CD14-positive monocyte (primary cell): ENCODE results near the gene ZDHHC14. TPM values are rescaled to one million over a fixed set of nuclear protein-coding genes. Genes with fewer than 3 reads are reported as not detected.

Experiments
- DNase-seq, 3 donors: peaks; one replicate each; pipeline ENCODE4 v3.0.0-alpha.2; 2011 to 2022
- H2AFZ ChIP-seq: 2 replicates; pipeline ENCODE4 v1.6.0; 2012; ENCODE audit warnings: mild to moderate bottlenecking, low read depth, low read length, inconsistent platforms; ENCODE audit not compliant: insufficient read depth, poor library complexity, severe bottlenecking
- H3K27ac ChIP-seq, 2 donors: 1 replicate in 1 of 2; 2 replicates in 1 of 2; pipeline ENCODE4 v1.5.1; 2012 to 2013; ENCODE audit warnings: low read length in 2 of 2, control low read depth in 1 of 2, inconsistent platforms in 1 of 2, low read depth in 1 of 2, mild to moderate bottlenecking in 1 of 2
- H3K27me3 ChIP-seq, 2 donors: one replicate each; pipeline versions ENCODE4 v1.6.0 to v1.6.1; 2011 to 2013; ENCODE audit warnings: low read length in 2 of 2; ENCODE audit not compliant: control insufficient read depth in 2 of 2, insufficient read depth in 2 of 2
- H3K36me3 ChIP-seq, 2 donors: replicated peaks in 1 of 2; 1 replicate in 1 of 2; 2 replicates in 1 of 2; pipeline versions ENCODE4 v1.5.1 to v1.6.1; 2012 to 2013; ENCODE audit warnings: low read length in 2 of 2, control low read depth in 1 of 2, inconsistent platforms in 1 of 2, mild to moderate bottlenecking in 1 of 2; ENCODE audit not compliant: insufficient read depth in 2 of 2, control insufficient read depth in 1 of 2
- H3K4me1 ChIP-seq, 2 donors: 1 replicate in 1 of 2; 2 replicates in 1 of 2; pipeline versions ENCODE4 v1.5.1 to v1.6.1; 2012 to 2013; ENCODE audit warnings: low read length in 2 of 2, control low read depth in 1 of 2, inconsistent platforms in 1 of 2, mild to moderate bottlenecking in 1 of 2, moderate library complexity in 1 of 2; ENCODE audit not compliant: insufficient read depth in 2 of 2, control insufficient read depth in 1 of 2
- H3K4me2 ChIP-seq: replicated peaks from 2 replicates; pipeline ENCODE3; 2012; ENCODE audit warnings: low read length, moderate library complexity, mild to moderate bottlenecking; ENCODE audit not compliant: poor library complexity, severe bottlenecking; ENCODE audit errors: extremely low read depth
- H3K4me3 ChIP-seq, 3 experiments: fragments of 200-600 bp in 1 of 3; sonication (generic) in 1 of 3; replicated peaks in 1 of 3; 1 replicate in 2 of 3; 2 replicates in 1 of 3; pipeline ENCODE4 v1.5.1; 2011 to 2013; ENCODE audit warnings: low read length in 3 of 3, mild to moderate bottlenecking in 3 of 3, control low read depth in 2 of 3, low read depth in 2 of 3, inconsistent platforms in 1 of 3, moderate library complexity in 1 of 3
- H3K79me2 ChIP-seq: 2 replicates; pipeline ENCODE4 v1.6.0; 2012; ENCODE audit warnings: mild to moderate bottlenecking, control low read depth, inconsistent platforms, low read length, moderate library complexity; ENCODE audit not compliant: insufficient read depth
- H3K9ac ChIP-seq: 2 replicates; pipeline ENCODE4 v1.6.0; 2017; ENCODE audit warnings: low read length, mild to moderate bottlenecking; ENCODE audit not compliant: insufficient read depth, poor library complexity, severe bottlenecking
- H3K9me3 ChIP-seq, 2 donors: replicated peaks in 1 of 2; 1 replicate in 1 of 2; 2 replicates in 1 of 2; pipeline versions ENCODE4 v1.5.1 to v1.6.1; 2012 to 2013; ENCODE audit warnings: low read length in 2 of 2, control low read depth in 1 of 2; ENCODE audit not compliant: control insufficient read depth in 1 of 2, insufficient read depth in 1 of 2
- H4K20me1 ChIP-seq: 2 replicates; pipeline ENCODE4 v1.6.0; 2012; ENCODE audit warnings: mild to moderate bottlenecking, low read length, control low read depth, moderate library complexity; ENCODE audit not compliant: insufficient read depth
- H3K27ac Mint-ChIP-seq, 7 donors: one replicate each; pipeline ENCODE4 v1.8.0; 2020; ENCODE audit warnings: mild to moderate bottlenecking in 7 of 7, mixed read lengths in 7 of 7, moderate library complexity in 6 of 7, inconsistent platforms in 2 of 7
- H3K27me3 Mint-ChIP-seq, 3 donors: one replicate each; pipeline ENCODE4 v1.8.0; 2021 to 2022; ENCODE audit warnings: low read depth in 3 of 3, mild to moderate bottlenecking in 3 of 3, mixed read lengths in 3 of 3, moderate library complexity in 3 of 3, inconsistent platforms in 1 of 3
- H3K36me3 Mint-ChIP-seq, 2 donors: one replicate each; pipeline ENCODE4 v1.8.0; 2020; ENCODE audit warnings: mixed read lengths in 2 of 2, inconsistent platforms in 1 of 2, mild to moderate bottlenecking in 1 of 2
- H3K4me1 Mint-ChIP-seq: one replicate; pipeline ENCODE4 v1.8.0; 2020; ENCODE audit warnings: mild to moderate bottlenecking, mixed read lengths
- H3K4me3 Mint-ChIP-seq, 2 donors: one replicate each; pipeline ENCODE4 v1.8.0; 2020; ENCODE audit warnings: mild to moderate bottlenecking in 2 of 2, mixed read lengths in 2 of 2, moderate library complexity in 1 of 2
- H3K9me3 Mint-ChIP-seq, 7 donors: one replicate each; pipeline ENCODE4 v1.8.0; 2020 to 2022; ENCODE audit warnings: mixed read lengths in 7 of 7, mild to moderate bottlenecking in 6 of 7, moderate library complexity in 6 of 7, inconsistent platforms in 2 of 7
- WGBS: methylation state at CpG from one replicate; pipeline ENCODE4 v1.1.5; 2013; ENCODE audit warnings: missing lambda C conversion rate; ENCODE audit not compliant: insufficient coverage; 5-methylcytosine and 5-hydroxymethylcytosine counted together
- intact Hi-C, 2 donors: fragments of 100-400 bp; cut with micrococcal nuclease; formaldehyde crosslinking; loops; one replicate each; pipeline versions ENCODE4 v1.15.0 to v1.15.1; 2023
- polyA plus RNA-seq, 3 donors: library from polyadenylated mRNA; depleted of rRNA in 1 of 3; unstranded in 2 of 3; stranded (reverse) in 1 of 3; fragments of 300-500 nt in 2 of 3; fragments of >200 nt in 1 of 3; fragmentation: Illumina TruSeq in 2 of 3; gene quantifications; 1 replicate in 2 of 3; 2 replicates in 1 of 3; pipeline ENCODE4 v1.2.3, GENCODE V29; 2012 to 2021
- TF ChIP-seq, protein P1 (sequence below): fragments of 200-600 bp; IDR thresholded peaks from one replicate; pipeline ENCODE4 v1.8.0; 2022; ENCODE audit warnings: antibody characterized with exemption, mild to moderate bottlenecking

Gene ZDHHC14
- polyA plus RNA-seq, 3 donors: 0.30 to 1.7 (median 0.93) TPM

DNA sequence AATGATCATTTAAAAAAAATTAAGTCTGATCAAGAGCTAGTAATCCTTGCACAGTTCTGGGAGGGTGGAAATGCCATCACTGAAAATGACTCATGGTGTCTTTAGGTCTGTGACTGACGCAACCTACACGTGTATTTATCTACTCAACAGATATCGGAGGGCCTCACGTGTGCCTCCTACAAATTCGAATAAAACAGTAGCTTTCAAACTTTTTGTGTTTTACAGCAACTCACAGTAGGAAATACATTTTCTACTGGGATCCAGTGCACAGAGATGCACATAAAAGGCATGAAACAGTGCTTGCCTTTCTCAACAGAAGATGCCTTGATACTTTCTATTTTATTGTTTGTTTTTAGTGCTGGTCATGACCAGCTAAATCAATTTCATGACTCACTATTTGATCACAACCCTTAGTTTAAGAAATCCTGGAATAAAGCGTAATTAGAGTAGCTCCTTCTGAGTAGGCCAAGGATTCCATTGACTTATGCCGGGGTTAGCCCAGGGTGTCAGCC, 232.1 kb downstream of the ZDHHC14 start:
- Histone ChIP-seq H3K9me3 (no peaks in the 10 kb centered on the region), H3K4me3 (no peak overlapping the region), H3K27ac (no peak overlapping the region), H3K4me2 (no peak overlapping the region), H3K79me2 (no peaks in the 10 kb centered on the region), H2AFZ (no peak overlapping the region), H3K9ac (no peak overlapping the region), H4K20me1 (no peaks in the 10 kb centered on the region), H3K36me3 (no peaks in the 10 kb centered on the region), H3K27me3 (no peaks in the 10 kb centered on the region), H3K4me1 (peaks cover 0 to 3% of the 10 kb centered on the region in 2 donors)
- no peak for DNase-seq
- WGBS: 88% methylated on average over 5 of the region's 7 CpGs
- intact Hi-C loops: no loop called here
- Mint-ChIP-seq H3K27me3 (no peaks in the 10 kb centered on the region), H3K4me1 (peaks cover 11% of the 10 kb centered on the region), H3K9me3 (no peaks in the 10 kb centered on the region), H3K4me3 (no peak overlapping the region), H3K36me3 (peaks cover 0 to 3% of the 10 kb centered on the region in 2 donors), H3K27ac (no peak overlapping the region)
- TF ChIP-seq, protein P1, sequence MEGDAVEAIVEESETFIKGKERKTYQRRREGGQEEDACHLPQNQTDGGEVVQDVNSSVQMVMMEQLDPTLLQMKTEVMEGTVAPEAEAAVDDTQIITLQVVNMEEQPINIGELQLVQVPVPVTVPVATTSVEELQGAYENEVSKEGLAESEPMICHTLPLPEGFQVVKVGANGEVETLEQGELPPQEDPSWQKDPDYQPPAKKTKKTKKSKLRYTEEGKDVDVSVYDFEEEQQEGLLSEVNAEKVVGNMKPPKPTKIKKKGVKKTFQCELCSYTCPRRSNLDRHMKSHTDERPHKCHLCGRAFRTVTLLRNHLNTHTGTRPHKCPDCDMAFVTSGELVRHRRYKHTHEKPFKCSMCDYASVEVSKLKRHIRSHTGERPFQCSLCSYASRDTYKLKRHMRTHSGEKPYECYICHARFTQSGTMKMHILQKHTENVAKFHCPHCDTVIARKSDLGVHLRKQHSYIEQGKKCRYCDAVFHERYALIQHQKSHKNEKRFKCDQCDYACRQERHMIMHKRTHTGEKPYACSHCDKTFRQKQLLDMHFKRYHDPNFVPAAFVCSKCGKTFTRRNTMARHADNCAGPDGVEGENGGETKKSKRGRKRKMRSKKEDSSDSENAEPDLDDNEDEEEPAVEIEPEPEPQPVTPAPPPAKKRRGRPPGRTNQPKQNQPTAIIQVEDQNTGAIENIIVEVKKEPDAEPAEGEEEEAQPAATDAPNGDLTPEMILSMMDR: no peak

DNA sequence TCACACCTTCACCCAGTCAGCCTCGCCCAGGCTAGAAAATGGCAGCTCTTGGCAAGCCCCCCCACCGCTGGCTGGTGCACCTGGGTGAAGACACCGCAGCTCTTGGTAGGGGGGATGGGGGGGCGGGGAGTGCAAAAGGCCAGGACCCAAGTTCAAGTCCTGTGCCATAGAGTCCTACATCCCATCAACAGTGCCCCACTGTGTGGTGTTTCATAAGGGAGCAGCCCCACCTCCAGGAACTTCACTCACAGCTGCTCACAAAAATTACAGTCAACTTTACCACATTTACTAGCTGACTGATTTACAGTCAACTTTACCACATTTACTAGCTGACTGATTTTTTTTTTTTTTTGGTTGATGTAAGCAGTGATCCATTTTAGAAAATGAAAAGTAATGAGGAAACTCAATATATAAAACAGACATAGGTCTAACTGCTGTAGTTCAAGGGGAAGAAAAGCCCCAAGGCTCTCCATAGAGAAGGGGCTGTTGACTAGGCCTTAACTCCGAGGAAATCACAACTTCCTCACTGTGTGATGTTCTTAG, 233.1 kb downstream of the ZDHHC14 start:
- Histone ChIP-seq H3K79me2 (no peaks in the 10 kb centered on the region), H4K20me1 (no peaks in the 10 kb centered on the region), H3K9me3 (no peaks in the 10 kb centered on the region), H3K4me2 (no peak overlapping the region), H3K4me3 (no peak overlapping the region), H2AFZ (no peak overlapping the region), H3K27me3 (no peaks in the 10 kb centered on the region), H3K27ac (no peak overlapping the region), H3K36me3 (no peaks in the 10 kb centered on the region), H3K4me1 (peaks cover 0 to 3% of the 10 kb centered on the region in 2 donors), H3K9ac (no peak overlapping the region)
- DNase-seq: no peak
- WGBS: no CpG with 5 or more reads among the region's 5 CpGs
- peak overlapping the region in 1 of 7 donors; percentile 44 for H3K27ac Mint-ChIP-seq
- no peaks in the 10 kb centered on the region for H3K36me3 Mint-ChIP-seq
- H3K9me3 Mint-ChIP-seq: no peaks in the 10 kb centered on the region
- H3K27me3 Mint-ChIP-seq: no peaks in the 10 kb centered on the region
- TF ChIP-seq, protein P1: no peak
- peaks cover 11% of the 10 kb centered on the region for H3K4me1 Mint-ChIP-seq
- intact Hi-C loops: no loop called here
- H3K4me3 Mint-ChIP-seq: no peak overlapping the region
